Parathyroid adenoma (tissue), 2 donors: ENCODE results near the gene FICD.

Experiments used
- H2AFZ ChIP-seq: fragments of 300-600 bp; sonication (generic); one replicate; pipeline ENCODE4 v1.7.0; 2017; ENCODE audit warnings: antibody characterized with exemption, mild to moderate bottlenecking
- H3K27ac ChIP-seq: fragments of 300-600 bp; sonication (generic); one replicate; pipeline ENCODE4 v1.7.0; 2017
- H3K27me3 ChIP-seq: fragments of 300-600 bp; sonication (generic); one replicate; pipeline ENCODE4 v1.7.0; 2017; ENCODE audit warnings: low read length; ENCODE audit not compliant: control insufficient read depth, insufficient read depth
- H3K36me3 ChIP-seq: fragments of 300-600 bp; sonication (generic); one replicate; pipeline ENCODE4 v1.7.0; 2017; ENCODE audit warnings: low read length; ENCODE audit not compliant: control insufficient read depth, insufficient read depth
- H3K4me1 ChIP-seq: fragments of 300-600 bp; sonication (generic); one replicate; pipeline ENCODE4 v1.7.0; 2017; ENCODE audit warnings: control low read depth
- H3K4me2 ChIP-seq: fragments of 300-600 bp; sonication (generic); one replicate; pipeline ENCODE4 v1.7.0; 2017; ENCODE audit warnings: low read length
- H3K4me3 ChIP-seq: fragments of 300-600 bp; sonication (generic); one replicate; pipeline ENCODE4 v1.7.0; 2017; ENCODE audit warnings: low read depth, low read length
- H3K79me2 ChIP-seq: fragments of 300-600 bp; sonication (generic); one replicate; pipeline ENCODE4 v1.7.0; 2017; ENCODE audit warnings: control low read depth
- H3K9ac ChIP-seq: fragments of 300-600 bp; sonication (generic); one replicate; pipeline ENCODE4 v1.7.0; 2017; ENCODE audit warnings: mild to moderate bottlenecking
- H3K9me3 ChIP-seq: fragments of 300-600 bp; sonication (generic); one replicate; pipeline ENCODE4 v1.7.0; 2017; ENCODE audit warnings: low read length; ENCODE audit not compliant: control insufficient read depth
- CTCF ChIP-seq: fragments of 300-600 bp; sonication (generic); IDR thresholded peaks from one replicate; pipeline ENCODE4 v1.7.0; 2017; ENCODE audit warnings: antibody characterized with exemption, mild to moderate bottlenecking
- donor health status: primary hyperparathyroidism.

The FICD gene

GRCh38 chr12:108498136-108498535 lies 16.9 kb upstream of the FICD start:
- Histone ChIP-seq H3K27me3 (no peaks in the 10 kb centered on the region), H3K36me3 (no peaks in the 10 kb centered on the region), H3K9me3 (no peaks in the 10 kb centered on the region), H3K9ac (no peak overlapping the region), H2AFZ (no peak overlapping the region), H3K4me2 (no peak overlapping the region), H3K27ac (no peak overlapping the region), H3K4me3 (no peak overlapping the region), H3K4me1 (no peaks in the 10 kb centered on the region), H3K79me2 (no peaks in the 10 kb centered on the region)
- TF ChIP-seq CTCF, result no peak

GRCh38 chr12:108502922-108503321 lies 12.2 kb upstream of the FICD start:
- H3K79me2 ChIP-seq, result no peaks in the 10 kb centered on the region
- H2AFZ ChIP-seq, result no peak overlapping the region
- H3K27me3 ChIP-seq, result no peaks in the 10 kb centered on the region
- H3K9me3 ChIP-seq, result no peaks in the 10 kb centered on the region
- no peak for TF ChIP-seq CTCF
- no peak overlapping the region for H3K4me2 ChIP-seq
- no peak overlapping the region for H3K9ac ChIP-seq
- H3K4me3 ChIP-seq, result no peak overlapping the region
- H3K36me3 ChIP-seq, result no peaks in the 10 kb centered on the region
- no peaks in the 10 kb centered on the region for H3K4me1 ChIP-seq
- no peak overlapping the region for H3K27ac ChIP-seq

GRCh38 chr12:108505129-108505528 lies 9.9 kb upstream of the FICD start:
- Histone ChIP-seq H3K79me2 (no peaks in the 10 kb centered on the region), H3K9me3 (no peaks in the 10 kb centered on the region), H3K27me3 (no peaks in the 10 kb centered on the region), H3K9ac (no peak overlapping the region), H3K4me3 (no peak overlapping the region), H2AFZ (no peak overlapping the region), H3K4me1 (no peaks in the 10 kb centered on the region), H3K27ac (no peak overlapping the region), H3K4me2 (no peak overlapping the region), H3K36me3 (no peaks in the 10 kb centered on the region)
- no peak for TF ChIP-seq CTCF

GRCh38 chr12:108507971-108508642 lies 7.0 kb upstream of the FICD start:
- no peak overlapping the region for H2AFZ ChIP-seq
- no peak for TF ChIP-seq CTCF
- no peaks in the 10 kb centered on the region for H3K36me3 ChIP-seq
- no peak overlapping the region for H3K9ac ChIP-seq
- no peak overlapping the region for H3K4me2 ChIP-seq
- H3K79me2 ChIP-seq, result no peaks in the 10 kb centered on the region
- H3K9me3 ChIP-seq, result no peaks in the 10 kb centered on the region
- H3K27me3 ChIP-seq, result no peaks in the 10 kb centered on the region
- no peak overlapping the region for H3K27ac ChIP-seq
- H3K4me1 ChIP-seq, result no peaks in the 10 kb centered on the region
- no peak overlapping the region for H3K4me3 ChIP-seq

- no peak overlapping the region for H3K4me3 ChIP-seq
- H3K27me3 ChIP-seq, result no peaks in the 10 kb centered on the region
Observed at GRCh38 chr12:108509806-108510205, 5.3 kb upstream of the FICD start.

More at GRCh38 chr12:108509806-108510205, 5.3 kb upstream of the FICD start:
- H2AFZ ChIP-seq, result no peak overlapping the region
- no peaks in the 10 kb centered on the region for H3K9me3 ChIP-seq
- no peak overlapping the region for H3K4me2 ChIP-seq
- H3K9ac ChIP-seq, result no peak overlapping the region
- no peaks in the 10 kb centered on the region for H3K4me1 ChIP-seq
- no peak overlapping the region for H3K27ac ChIP-seq
- H3K36me3 ChIP-seq, result no peaks in the 10 kb centered on the region
- H3K79me2 ChIP-seq, result no peaks in the 10 kb centered on the region
- no peak for TF ChIP-seq CTCF
